GM12891 (cell line): ENCODE results near the gene ASTL.

Experiments
- PAX5 ChIP-seq: IDR thresholded peaks from 2 replicates; pipeline ENCODE4 v1.6.1; 2011; ENCODE audit warnings: low read length, moderate library complexity, mild to moderate bottlenecking; ENCODE audit not compliant: insufficient read depth, severe bottlenecking
- POLR2A ChIP-seq: IDR thresholded peaks from 2 replicates; pipeline ENCODE4 v1.6.1; 2011; ENCODE audit warnings: low read depth, low read length, control low read depth
- POLR2AphosphoS5 ChIP-seq: IDR thresholded peaks from 2 replicates; pipeline ENCODE4 v1.6.1; 2011; ENCODE audit warnings: low read depth, low read length, control low read depth
- POU2F2 ChIP-seq: IDR thresholded peaks from 2 replicates; pipeline ENCODE4 v1.6.1; 2011; ENCODE audit warnings: low read depth, mild to moderate bottlenecking, control low read depth, low read length, moderate library complexity
- SPI1 ChIP-seq: IDR thresholded peaks from 2 replicates; pipeline ENCODE4 v1.6.1; 2011; ENCODE audit warnings: low read depth, low read length, control low read depth
- TAF1 ChIP-seq: IDR thresholded peaks from 2 replicates; pipeline ENCODE4 v1.6.1; 2011; ENCODE audit warnings: low read depth, low read length, control low read depth

- TF ChIP-seq SPI1: no peak
- TF ChIP-seq POLR2A: no peak
- TF ChIP-seq TAF1: no peak
- no peak for TF ChIP-seq POLR2AphosphoS5
- TF ChIP-seq PAX5: no peak
- no peak for TF ChIP-seq POU2F2
These were observed 9.8 kb downstream of the ASTL start for GRCh38 chr2:96128456-96128855.
